ENCODE results near the gene CCDC141.

DNA sequence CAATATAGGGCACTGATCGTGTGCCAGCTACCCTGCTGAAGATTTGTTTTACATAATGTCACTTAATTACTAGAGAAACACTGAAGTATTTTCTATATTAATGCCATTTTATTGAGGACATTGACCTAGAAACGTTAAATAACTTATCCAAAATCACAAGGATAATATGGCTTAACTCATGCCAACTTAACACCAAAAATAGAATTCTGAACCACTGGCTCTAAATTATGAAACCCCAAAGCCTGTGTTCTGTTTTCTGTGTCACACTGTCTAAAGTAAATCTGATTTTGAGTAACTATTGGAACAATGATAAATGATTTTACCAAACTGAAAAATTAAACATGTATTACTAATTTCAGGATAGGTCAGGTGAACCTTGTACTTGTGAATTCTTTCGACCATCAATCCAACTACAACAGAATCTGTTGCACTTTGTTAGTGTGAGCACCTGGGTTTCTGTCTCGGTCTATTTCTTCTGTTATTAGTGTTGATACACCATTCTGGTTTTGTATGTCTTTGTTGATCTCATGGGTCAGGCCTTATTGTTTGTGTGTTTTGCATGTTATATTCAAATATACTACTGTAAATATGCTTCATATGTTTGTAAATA is 48.2 kb upstream of the CCDC141 start:
- TF ChIP-seq, protein P1, sequence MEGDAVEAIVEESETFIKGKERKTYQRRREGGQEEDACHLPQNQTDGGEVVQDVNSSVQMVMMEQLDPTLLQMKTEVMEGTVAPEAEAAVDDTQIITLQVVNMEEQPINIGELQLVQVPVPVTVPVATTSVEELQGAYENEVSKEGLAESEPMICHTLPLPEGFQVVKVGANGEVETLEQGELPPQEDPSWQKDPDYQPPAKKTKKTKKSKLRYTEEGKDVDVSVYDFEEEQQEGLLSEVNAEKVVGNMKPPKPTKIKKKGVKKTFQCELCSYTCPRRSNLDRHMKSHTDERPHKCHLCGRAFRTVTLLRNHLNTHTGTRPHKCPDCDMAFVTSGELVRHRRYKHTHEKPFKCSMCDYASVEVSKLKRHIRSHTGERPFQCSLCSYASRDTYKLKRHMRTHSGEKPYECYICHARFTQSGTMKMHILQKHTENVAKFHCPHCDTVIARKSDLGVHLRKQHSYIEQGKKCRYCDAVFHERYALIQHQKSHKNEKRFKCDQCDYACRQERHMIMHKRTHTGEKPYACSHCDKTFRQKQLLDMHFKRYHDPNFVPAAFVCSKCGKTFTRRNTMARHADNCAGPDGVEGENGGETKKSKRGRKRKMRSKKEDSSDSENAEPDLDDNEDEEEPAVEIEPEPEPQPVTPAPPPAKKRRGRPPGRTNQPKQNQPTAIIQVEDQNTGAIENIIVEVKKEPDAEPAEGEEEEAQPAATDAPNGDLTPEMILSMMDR (IDR thresholded peaks at IDR 0.05): no peak
- TF ChIP-seq POLR2AphosphoS5 (IDR thresholded peaks at IDR 0.05) (no peak), POLR2A (IDR thresholded peaks at IDR 0.05) (no peak)

All from breast epithelium (tissue), 3 donors.